HEK293 (cell line): ENCODE data around the gene PLEKHA5.

ENCODE experiments used
- CTCF ChIP-seq: fragments of 450-650 bp; formaldehyde crosslinking; IDR thresholded peaks from 2 replicates; pipeline ENCODE4 v1.5.1; 2016; ENCODE audit warnings: missing biosample characterization, missing genetic modification characterization
- PBX3 ChIP-seq: sonication (generic); formaldehyde crosslinking; IDR thresholded peaks from 2 replicates; pipeline ENCODE4 v1.8.1; 2022; ENCODE audit warnings: mild to moderate bottlenecking, moderate library complexity, missing genetic modification reagents
- ZNF121 ChIP-seq: fragments of 450-650 bp; formaldehyde crosslinking; IDR thresholded peaks from 2 replicates; pipeline ENCODE4 v1.5.1; 2016; ENCODE audit warnings: missing biosample characterization, missing genetic modification characterization
- ZNF157 ChIP-seq: fragments of 450-650 bp; formaldehyde crosslinking; IDR thresholded peaks from 2 replicates; pipeline ENCODE4 v1.5.1; 2016; ENCODE audit warnings: missing biosample characterization, missing genetic modification characterization
- ZNF302 ChIP-seq: fragments of 450-650 bp; formaldehyde crosslinking; IDR thresholded peaks from 2 replicates; pipeline ENCODE4 v1.5.1; 2016; ENCODE audit warnings: missing biosample characterization, missing genetic modification characterization, low read depth
- ZNF335 ChIP-seq: fragments of 450-650 bp; formaldehyde crosslinking; conservative IDR thresholded peaks from 2 replicates; pipeline ENCODE4 v1.5.1; 2016; ENCODE audit warnings: missing biosample characterization, missing genetic modification characterization
- ZNF670 ChIP-seq: fragments of 450-650 bp; formaldehyde crosslinking; IDR thresholded peaks from 2 replicates; pipeline ENCODE4 v1.5.1; 2016; ENCODE audit warnings: missing biosample characterization, missing genetic modification characterization, low read depth
- ZNF768 ChIP-seq: fragments of 450-650 bp; formaldehyde crosslinking; IDR thresholded peaks from 2 replicates; pipeline ENCODE4 v1.5.1; 2018; ENCODE audit warnings: missing biosample characterization, mild to moderate bottlenecking, missing genetic modification characterization

DNA sequence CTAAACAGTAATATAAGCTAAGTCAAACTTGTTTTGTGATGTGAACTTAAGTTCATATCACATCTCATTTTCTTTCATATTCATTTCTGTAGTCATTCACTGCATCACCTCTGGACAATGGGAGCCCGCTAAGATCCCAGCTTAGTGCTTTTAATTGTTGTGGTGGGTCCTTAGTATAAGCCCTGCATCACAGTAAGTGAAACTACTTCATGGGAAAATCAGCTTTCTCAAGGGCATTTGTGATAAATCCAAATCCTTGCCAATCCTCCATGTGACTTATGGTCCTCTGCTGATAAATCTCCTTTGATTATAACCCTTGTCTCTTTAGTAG is 98.3 kb downstream of the PLEKHA5 start:
- TF ChIP-seq ZNF768 (tag by site-specific recombination) (no peak), PBX3 (CRISPR knock-in tag) (no peak), ZNF121 (no peak), CTCF (tag by site-specific recombination) (no peak), ZNF157 (tag by site-specific recombination) (no peak), ZNF302 (tag by site-specific recombination) (no peak), ZNF335 (tag by site-specific recombination) (no peak), ZNF670 (tag by site-specific recombination) (no peak)
